ENCODE measurements around the gene IGFBP1.
"Not testable (repeated sequence)": the region's sequence is repeated elsewhere in the genome, so short reads cannot be mapped to it uniquely, and the experiment has no call there.

DNA sequence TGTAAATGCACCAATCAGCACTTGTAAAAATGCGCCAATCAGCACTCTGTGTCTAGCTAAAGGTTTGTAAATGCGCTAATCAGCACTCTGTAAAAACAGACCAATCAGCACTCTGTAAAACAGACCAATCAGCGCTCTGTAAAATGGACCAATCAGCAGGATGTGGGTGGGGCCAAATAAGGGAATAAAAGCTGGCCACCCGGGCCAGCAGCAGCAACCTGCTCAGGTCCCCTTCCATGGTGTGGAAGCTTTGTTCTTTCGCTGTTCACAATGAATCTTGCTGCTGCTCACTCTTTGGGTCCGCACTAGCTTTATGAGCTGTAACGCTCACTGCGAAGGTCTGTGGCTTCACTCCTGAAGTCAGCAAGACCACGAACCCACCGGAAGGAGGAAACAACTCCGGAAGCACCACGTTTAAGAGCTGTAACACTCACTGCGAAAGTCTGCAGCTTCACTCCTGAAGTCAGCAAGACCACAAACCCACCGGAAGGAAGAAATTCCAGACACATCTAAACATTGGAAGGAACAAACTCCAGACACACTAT lies 52.0 kb downstream of the IGFBP1 start:
- TF ChIP-seq, protein P1, sequence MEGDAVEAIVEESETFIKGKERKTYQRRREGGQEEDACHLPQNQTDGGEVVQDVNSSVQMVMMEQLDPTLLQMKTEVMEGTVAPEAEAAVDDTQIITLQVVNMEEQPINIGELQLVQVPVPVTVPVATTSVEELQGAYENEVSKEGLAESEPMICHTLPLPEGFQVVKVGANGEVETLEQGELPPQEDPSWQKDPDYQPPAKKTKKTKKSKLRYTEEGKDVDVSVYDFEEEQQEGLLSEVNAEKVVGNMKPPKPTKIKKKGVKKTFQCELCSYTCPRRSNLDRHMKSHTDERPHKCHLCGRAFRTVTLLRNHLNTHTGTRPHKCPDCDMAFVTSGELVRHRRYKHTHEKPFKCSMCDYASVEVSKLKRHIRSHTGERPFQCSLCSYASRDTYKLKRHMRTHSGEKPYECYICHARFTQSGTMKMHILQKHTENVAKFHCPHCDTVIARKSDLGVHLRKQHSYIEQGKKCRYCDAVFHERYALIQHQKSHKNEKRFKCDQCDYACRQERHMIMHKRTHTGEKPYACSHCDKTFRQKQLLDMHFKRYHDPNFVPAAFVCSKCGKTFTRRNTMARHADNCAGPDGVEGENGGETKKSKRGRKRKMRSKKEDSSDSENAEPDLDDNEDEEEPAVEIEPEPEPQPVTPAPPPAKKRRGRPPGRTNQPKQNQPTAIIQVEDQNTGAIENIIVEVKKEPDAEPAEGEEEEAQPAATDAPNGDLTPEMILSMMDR (IDR thresholded peaks at IDR 0.05; ENCODE audit: poor library complexity, severe bottlenecking): not testable (repeated sequence)
- TF ChIP-seq EP300 (conservative IDR thresholded peaks at IDR 0.05; ENCODE audit: poor library complexity, severe bottlenecking); POLR2AphosphoS5 (IDR thresholded peaks at IDR 0.05); MXI1 (conservative IDR thresholded peaks at IDR 0.05; ENCODE audit: poor library complexity, severe bottlenecking); EZH2 (IDR thresholded peaks at IDR 0.05; ENCODE audit: borderline replicate concordance, insufficient read depth, low read length, poor library complexity, severe bottlenecking); TAF1 (IDR thresholded peaks at IDR 0.05; ENCODE audit: low read depth): not testable (repeated sequence)
- TF ChIP-seq, protein P2, sequence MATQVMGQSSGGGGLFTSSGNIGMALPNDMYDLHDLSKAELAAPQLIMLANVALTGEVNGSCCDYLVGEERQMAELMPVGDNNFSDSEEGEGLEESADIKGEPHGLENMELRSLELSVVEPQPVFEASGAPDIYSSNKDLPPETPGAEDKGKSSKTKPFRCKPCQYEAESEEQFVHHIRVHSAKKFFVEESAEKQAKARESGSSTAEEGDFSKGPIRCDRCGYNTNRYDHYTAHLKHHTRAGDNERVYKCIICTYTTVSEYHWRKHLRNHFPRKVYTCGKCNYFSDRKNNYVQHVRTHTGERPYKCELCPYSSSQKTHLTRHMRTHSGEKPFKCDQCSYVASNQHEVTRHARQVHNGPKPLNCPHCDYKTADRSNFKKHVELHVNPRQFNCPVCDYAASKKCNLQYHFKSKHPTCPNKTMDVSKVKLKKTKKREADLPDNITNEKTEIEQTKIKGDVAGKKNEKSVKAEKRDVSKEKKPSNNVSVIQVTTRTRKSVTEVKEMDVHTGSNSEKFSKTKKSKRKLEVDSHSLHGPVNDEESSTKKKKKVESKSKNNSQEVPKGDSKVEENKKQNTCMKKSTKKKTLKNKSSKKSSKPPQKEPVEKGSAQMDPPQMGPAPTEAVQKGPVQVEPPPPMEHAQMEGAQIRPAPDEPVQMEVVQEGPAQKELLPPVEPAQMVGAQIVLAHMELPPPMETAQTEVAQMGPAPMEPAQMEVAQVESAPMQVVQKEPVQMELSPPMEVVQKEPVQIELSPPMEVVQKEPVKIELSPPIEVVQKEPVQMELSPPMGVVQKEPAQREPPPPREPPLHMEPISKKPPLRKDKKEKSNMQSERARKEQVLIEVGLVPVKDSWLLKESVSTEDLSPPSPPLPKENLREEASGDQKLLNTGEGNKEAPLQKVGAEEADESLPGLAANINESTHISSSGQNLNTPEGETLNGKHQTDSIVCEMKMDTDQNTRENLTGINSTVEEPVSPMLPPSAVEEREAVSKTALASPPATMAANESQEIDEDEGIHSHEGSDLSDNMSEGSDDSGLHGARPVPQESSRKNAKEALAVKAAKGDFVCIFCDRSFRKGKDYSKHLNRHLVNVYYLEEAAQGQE (IDR thresholded peaks at IDR 0.05; ENCODE audit: borderline replicate concordance): not testable (repeated sequence)

Data from neural cell (in vitro differentiated cells).